Chondrocyte (in vitro differentiated cells): ENCODE results near the gene MGME1. TPM values are rescaled to one million over a fixed set of nuclear protein-coding genes. Genes with fewer than 3 reads are reported as not detected.
A peak's percentile ranks its signal among the peaks of the same experiment; 100 is the strongest.

Experiments
- DNase-seq: peaks from one replicate; pipeline ENCODE4 v3.0.0; 2021; ENCODE audit warnings: mixed read lengths, low spot score
- H3K27ac Mint-ChIP-seq: one replicate; pipeline ENCODE4 v1.8.0; 2021; ENCODE audit warnings: mild to moderate bottlenecking, moderate library complexity, mixed read lengths; ENCODE audit not compliant: unreplicated experiment
- H3K27me3 Mint-ChIP-seq: 2 replicates; pipeline ENCODE4 v1.8.0; 2021; ENCODE audit warnings: low read depth, mixed read lengths
- H3K36me3 Mint-ChIP-seq: 2 replicates; pipeline ENCODE4 v1.8.0; 2021; ENCODE audit warnings: low read depth, mixed read lengths
- H3K4me1 Mint-ChIP-seq: 2 replicates; pipeline ENCODE4 v1.8.0; 2021; ENCODE audit warnings: low read depth, mild to moderate bottlenecking, mixed read lengths
- H3K4me3 Mint-ChIP-seq: one replicate; pipeline ENCODE4 v1.8.0; 2021; ENCODE audit warnings: mild to moderate bottlenecking, moderate library complexity, mixed read lengths; ENCODE audit not compliant: unreplicated experiment
- H3K9me3 Mint-ChIP-seq: 2 replicates; pipeline ENCODE4 v1.8.0; 2021; ENCODE audit warnings: low read depth, mixed read lengths
- CTCF ChIP-seq: fragments of 200-600 bp; sonication (generic); IDR thresholded peaks from 2 replicates; pipeline ENCODE4 v1.5.0; 2021; ENCODE audit warnings: antibody characterized with exemption, mild to moderate bottlenecking, moderate library complexity
- total RNA-seq: library from RNA; stranded (reverse); gene quantifications from 3 replicates; pipeline ENCODE4 v1.2.1, GENCODE V29; 2021

MGME1 gene
- total RNA-seq, 1 donor from 2014 or later, result 15.1 TPM

- Mint-ChIP-seq H3K4me1 (peaks cover 90% of the 10 kb centered on the region), H3K27me3 (no peaks in the 10 kb centered on the region), H3K4me3 (peak overlapping the region; percentile 53), H3K9me3 (peaks cover 3% of the 10 kb centered on the region), H3K27ac (peak overlapping the region; percentile 99), H3K36me3 (peaks cover 12% of the 10 kb centered on the region)
- no peak for DNase-seq
- no peak for TF ChIP-seq CTCF
Measured at GRCh38 chr20:17936286-17936760, 32.5 kb upstream of the MGME1 start.

- Mint-ChIP-seq H3K27me3 (no peaks in the 10 kb centered on the region), H3K36me3 (peaks cover 15% of the 10 kb centered on the region), H3K4me1 (peaks cover 89% of the 10 kb centered on the region), H3K4me3 (peak overlapping the region; percentile 53), H3K27ac (peak overlapping the region; percentile 99), H3K9me3 (peaks cover 2% of the 10 kb centered on the region)
- no peak for TF ChIP-seq CTCF
- DNase-seq, result no peak
Measured at GRCh38 chr20:17936761-17937732, 31.8 kb upstream of the MGME1 start.

DNA sequence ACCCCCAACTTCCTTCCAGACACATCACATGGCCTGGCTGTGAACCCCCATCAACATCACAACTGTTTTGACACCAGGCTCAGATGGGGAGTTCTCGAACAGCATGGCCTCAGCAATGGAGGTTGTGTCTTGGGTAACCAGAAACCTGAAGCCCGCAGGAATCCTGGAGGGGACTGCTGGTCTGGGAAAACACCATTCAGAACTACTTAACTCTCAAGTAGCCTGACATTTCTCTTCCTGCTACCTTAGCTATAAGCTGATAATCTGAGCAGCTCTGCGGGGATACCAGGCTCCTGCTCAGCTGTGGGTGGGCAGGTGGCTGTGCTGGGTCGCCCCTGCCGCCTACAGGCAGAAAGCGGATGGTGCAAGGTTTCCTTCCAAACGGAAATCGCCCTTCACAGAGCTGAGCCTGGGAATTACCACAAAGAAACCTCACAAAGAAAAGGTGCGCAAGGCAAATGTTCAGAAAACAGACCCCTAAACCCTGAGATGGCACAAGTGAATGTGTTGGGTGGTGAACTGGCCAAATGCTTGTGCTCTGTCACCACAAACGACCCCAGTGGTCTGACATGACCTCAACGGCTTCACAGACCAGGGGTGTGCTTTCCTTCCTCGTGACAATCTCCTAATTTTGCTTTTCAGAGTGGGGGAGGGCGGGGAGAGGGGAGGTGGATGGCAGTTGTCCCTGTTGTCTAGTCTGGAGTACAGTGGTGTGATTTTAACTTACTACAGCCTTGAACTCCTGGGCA is 29.8 kb upstream of the MGME1 start:
- H3K4me1 Mint-ChIP-seq, result peaks cover 74% of the 10 kb centered on the region
- no peaks in the 10 kb centered on the region for H3K27me3 Mint-ChIP-seq
- H3K36me3 Mint-ChIP-seq, result peaks cover 27% of the 10 kb centered on the region
- no peaks in the 10 kb centered on the region for H3K9me3 Mint-ChIP-seq
- DNase-seq, result no peak
- no peak overlapping the region for H3K4me3 Mint-ChIP-seq
- TF ChIP-seq CTCF, result peak; percentile 90
- peak overlapping the region; percentile 99 for H3K27ac Mint-ChIP-seq

- TF ChIP-seq CTCF, result no peak
- Mint-ChIP-seq H3K9me3 (no peaks in the 10 kb centered on the region), H3K27me3 (no peaks in the 10 kb centered on the region), H3K4me1 (peaks cover 68% of the 10 kb centered on the region), H3K36me3 (peaks cover 28% of the 10 kb centered on the region), H3K4me3 (no peak overlapping the region), H3K27ac (peak overlapping the region; percentile 99)
- no peak for DNase-seq
Measured at GRCh38 chr20:17939622-17940223, 29.1 kb upstream of the MGME1 start.
